ENCODE data around the gene CR2. TPM values are rescaled to one million over a fixed set of nuclear protein-coding genes. Genes with fewer than 3 reads are reported as not detected.

CR2 gene
- polyA plus RNA-seq, 1 donor from 2014 or later: not detected

- Histone ChIP-seq H4K20me1 (ENCODE audit: insufficient read depth) (no peaks in the 10 kb centered on the region), H3K4me3 (ENCODE audit: low read length) (no peak overlapping the region), H3F3A (ENCODE audit: insufficient read depth, low read length, poor library complexity, severe bottlenecking) (no peaks in the 10 kb centered on the region), H3K4me2 (ENCODE audit: low read length) (no peak overlapping the region), H3K27me3 (ENCODE audit: insufficient read depth, low read depth, low read length) (no peaks in the 10 kb centered on the region), H3K27ac (ENCODE audit: low read length) (no peak overlapping the region), H3K79me2 (replicated peaks; ENCODE audit: insufficient read depth, low read length) (no peaks in the 10 kb centered on the region), H2AFZ (ENCODE audit: low read depth, low read length) (no peak overlapping the region), H3K9me2 (ENCODE audit: insufficient read depth, low read length) (no peaks in the 10 kb centered on the region), H3K9me3 (ENCODE audit: low read length) (no peaks in the 10 kb centered on the region), H3K9ac (ENCODE audit: low read length) (no peak overlapping the region), H3K36me3 (ENCODE audit: insufficient read depth, low read length) (no peaks in the 10 kb centered on the region)
- TF ChIP-seq, protein P1, sequence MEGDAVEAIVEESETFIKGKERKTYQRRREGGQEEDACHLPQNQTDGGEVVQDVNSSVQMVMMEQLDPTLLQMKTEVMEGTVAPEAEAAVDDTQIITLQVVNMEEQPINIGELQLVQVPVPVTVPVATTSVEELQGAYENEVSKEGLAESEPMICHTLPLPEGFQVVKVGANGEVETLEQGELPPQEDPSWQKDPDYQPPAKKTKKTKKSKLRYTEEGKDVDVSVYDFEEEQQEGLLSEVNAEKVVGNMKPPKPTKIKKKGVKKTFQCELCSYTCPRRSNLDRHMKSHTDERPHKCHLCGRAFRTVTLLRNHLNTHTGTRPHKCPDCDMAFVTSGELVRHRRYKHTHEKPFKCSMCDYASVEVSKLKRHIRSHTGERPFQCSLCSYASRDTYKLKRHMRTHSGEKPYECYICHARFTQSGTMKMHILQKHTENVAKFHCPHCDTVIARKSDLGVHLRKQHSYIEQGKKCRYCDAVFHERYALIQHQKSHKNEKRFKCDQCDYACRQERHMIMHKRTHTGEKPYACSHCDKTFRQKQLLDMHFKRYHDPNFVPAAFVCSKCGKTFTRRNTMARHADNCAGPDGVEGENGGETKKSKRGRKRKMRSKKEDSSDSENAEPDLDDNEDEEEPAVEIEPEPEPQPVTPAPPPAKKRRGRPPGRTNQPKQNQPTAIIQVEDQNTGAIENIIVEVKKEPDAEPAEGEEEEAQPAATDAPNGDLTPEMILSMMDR (IDR thresholded peaks at IDR 0.05; ENCODE audit: poor library complexity, severe bottlenecking): no peak
- TF ChIP-seq EP300 (conservative IDR thresholded peaks at IDR 0.05; ENCODE audit: poor library complexity, severe bottlenecking): no peak
- TF ChIP-seq REST (IDR thresholded peaks at IDR 0.05; ENCODE audit: borderline replicate concordance): no peak
- TF ChIP-seq SMC3 (conservative IDR thresholded peaks at IDR 0.05; ENCODE audit: poor library complexity): no peak
- no peak for TF ChIP-seq MXI1 (conservative IDR thresholded peaks at IDR 0.05; ENCODE audit: poor library complexity, severe bottlenecking)
- TF ChIP-seq RAD21 (conservative IDR thresholded peaks at IDR 0.05): no peak
- TF ChIP-seq EZH2 (IDR thresholded peaks at IDR 0.05; ENCODE audit: borderline replicate concordance, insufficient read depth, low read length, poor library complexity, severe bottlenecking): no peak
- no peak for TF ChIP-seq POLR2AphosphoS5 (IDR thresholded peaks at IDR 0.05)
- TF ChIP-seq TAF1 (IDR thresholded peaks at IDR 0.05; ENCODE audit: low read depth): no peak
These were observed 50.3 kb downstream of the CR2 start for GRCh38 chr1:207504438-207504837.

- Histone ChIP-seq H4K20me1 (ENCODE audit: insufficient read depth) (no peaks in the 10 kb centered on the region), H3K27me3 (ENCODE audit: insufficient read depth, low read depth, low read length) (no peaks in the 10 kb centered on the region), H3K4me3 (ENCODE audit: low read length) (no peak overlapping the region), H3F3A (ENCODE audit: insufficient read depth, low read length, poor library complexity, severe bottlenecking) (no peaks in the 10 kb centered on the region), H3K36me3 (ENCODE audit: insufficient read depth, low read length) (no peaks in the 10 kb centered on the region), H3K27ac (ENCODE audit: low read length) (no peak overlapping the region), H3K4me2 (ENCODE audit: low read length) (no peak overlapping the region), H3K79me2 (replicated peaks; ENCODE audit: insufficient read depth, low read length) (no peaks in the 10 kb centered on the region), H3K9me3 (ENCODE audit: low read length) (no peaks in the 10 kb centered on the region), H3K9ac (ENCODE audit: low read length) (no peak overlapping the region), H2AFZ (ENCODE audit: low read depth, low read length) (no peak overlapping the region), H3K9me2 (ENCODE audit: insufficient read depth, low read length) (no peaks in the 10 kb centered on the region)
- TF ChIP-seq EP300 (conservative IDR thresholded peaks at IDR 0.05; ENCODE audit: poor library complexity, severe bottlenecking) (no peak), TAF1 (IDR thresholded peaks at IDR 0.05; ENCODE audit: low read depth) (no peak), POLR2AphosphoS5 (IDR thresholded peaks at IDR 0.05) (no peak), MXI1 (conservative IDR thresholded peaks at IDR 0.05; ENCODE audit: poor library complexity, severe bottlenecking) (no peak), REST (IDR thresholded peaks at IDR 0.05; ENCODE audit: borderline replicate concordance) (no peak), EZH2 (IDR thresholded peaks at IDR 0.05; ENCODE audit: borderline replicate concordance, insufficient read depth, low read length, poor library complexity, severe bottlenecking) (no peak), RAD21 (conservative IDR thresholded peaks at IDR 0.05) (no peak), SMC3 (conservative IDR thresholded peaks at IDR 0.05; ENCODE audit: poor library complexity) (no peak)
- TF ChIP-seq, protein P1 (IDR thresholded peaks at IDR 0.05; ENCODE audit: poor library complexity, severe bottlenecking): no peak
These were observed 56.3 kb downstream of the CR2 start for GRCh38 chr1:207510444-207510843.

All from neural cell (in vitro differentiated cells).